Measurements from ENCODE around the gene DOHH.

DNA sequence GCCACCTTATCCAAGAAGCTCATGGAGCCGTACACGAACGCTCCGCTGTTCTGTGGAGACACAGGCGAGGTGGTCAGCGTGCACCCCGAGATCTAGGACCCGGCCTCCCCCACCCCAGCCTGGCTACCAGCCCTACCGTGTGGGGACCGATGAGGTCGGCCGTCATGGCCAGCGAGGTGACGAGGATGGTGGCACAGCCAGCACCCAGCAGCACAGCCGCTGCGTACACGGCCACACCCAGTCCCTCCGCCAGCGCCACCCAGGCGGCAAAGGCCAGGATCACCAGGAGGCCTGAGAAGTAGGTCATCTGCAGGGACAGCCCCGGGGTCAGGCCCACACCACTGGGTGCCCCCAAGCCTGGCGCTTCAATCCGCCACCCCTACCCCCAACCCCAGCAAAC, 45.6 kb upstream of the DOHH start:
- TF ChIP-seq, protein P1, sequence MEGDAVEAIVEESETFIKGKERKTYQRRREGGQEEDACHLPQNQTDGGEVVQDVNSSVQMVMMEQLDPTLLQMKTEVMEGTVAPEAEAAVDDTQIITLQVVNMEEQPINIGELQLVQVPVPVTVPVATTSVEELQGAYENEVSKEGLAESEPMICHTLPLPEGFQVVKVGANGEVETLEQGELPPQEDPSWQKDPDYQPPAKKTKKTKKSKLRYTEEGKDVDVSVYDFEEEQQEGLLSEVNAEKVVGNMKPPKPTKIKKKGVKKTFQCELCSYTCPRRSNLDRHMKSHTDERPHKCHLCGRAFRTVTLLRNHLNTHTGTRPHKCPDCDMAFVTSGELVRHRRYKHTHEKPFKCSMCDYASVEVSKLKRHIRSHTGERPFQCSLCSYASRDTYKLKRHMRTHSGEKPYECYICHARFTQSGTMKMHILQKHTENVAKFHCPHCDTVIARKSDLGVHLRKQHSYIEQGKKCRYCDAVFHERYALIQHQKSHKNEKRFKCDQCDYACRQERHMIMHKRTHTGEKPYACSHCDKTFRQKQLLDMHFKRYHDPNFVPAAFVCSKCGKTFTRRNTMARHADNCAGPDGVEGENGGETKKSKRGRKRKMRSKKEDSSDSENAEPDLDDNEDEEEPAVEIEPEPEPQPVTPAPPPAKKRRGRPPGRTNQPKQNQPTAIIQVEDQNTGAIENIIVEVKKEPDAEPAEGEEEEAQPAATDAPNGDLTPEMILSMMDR (IDR thresholded peaks at IDR 0.05; ENCODE audit: low read length): no peak
- TF ChIP-seq EZH2 (IDR thresholded peaks at IDR 0.05; ENCODE audit: borderline replicate concordance, low read length): no peak
